PC-3 (cell line): Measurements from ENCODE around the gene FAM120B. TPM values are rescaled to one million over a fixed set of nuclear protein-coding genes. Genes with fewer than 3 reads are reported as not detected.

Experiments used
- ATAC-seq: fragments of 200-7000 bp; cut with Tn5 transposase; 2 replicates; pipeline ENCODE4 v1.9.1; 2020; ENCODE audit warnings: mild to moderate bottlenecking, moderate library complexity
- BruUV-seq: library from RNA; stranded (reverse); fragments of 400-500 nt; replicated peaks from 2 replicates; lab custom pipeline; 2021; lab: Mats Ljungman, UMichigan
- CTCF ChIA-PET: fragments of 300-600 bp; sonication (Branson Sonifier 250); formaldehyde crosslinking; loops from one replicate; lab custom pipeline; 2022; ENCODE audit warnings: antibody characterized with exemption; lab: Charles Lee
- POLR2A ChIA-PET: fragments of 300-600 bp; sonication (Branson Sonifier 250); formaldehyde crosslinking; loops from one replicate; lab custom pipeline; 2022; ENCODE audit warnings: antibody characterized with exemption; ENCODE audit not compliant: unreplicated experiment; lab: Charles Lee
- DNase-seq: peaks from one replicate; pipeline ENCODE4 v3.0.0-alpha.2; 2015
- H2AFZ ChIP-seq: fragments of 300-600 bp; sonication (generic); 2 replicates; pipeline ENCODE4 v1.6.0; 2016; ENCODE audit warnings: antibody characterized with exemption, low read length
- H3F3A ChIP-seq: fragments of 300-600 bp; sonication (generic); one replicate; pipeline ENCODE4 v1.6.0; 2017; ENCODE audit warnings: antibody characterized with exemption, low read length, control low read depth, mild to moderate bottlenecking; ENCODE audit not compliant: unreplicated experiment
- H3K27ac ChIP-seq: fragments of 300-600 bp; sonication (generic); 2 replicates; pipeline ENCODE4 v1.5.1; 2016; ENCODE audit warnings: mild to moderate bottlenecking, low read length
- H3K27me3 ChIP-seq: fragments of 300-600 bp; sonication (generic); 2 replicates; pipeline ENCODE4 v1.6.1; 2016; ENCODE audit warnings: low read length, mixed read lengths
- H3K36me3 ChIP-seq: fragments of 300-600 bp; sonication (generic); 2 replicates; pipeline ENCODE4 v1.6.1; 2016; ENCODE audit warnings: low read depth, mixed run types, low read length, mixed read lengths
- H3K4me1 ChIP-seq: fragments of 300-600 bp; sonication (generic); 2 replicates; pipeline ENCODE4 v1.5.1; 2016; ENCODE audit warnings: low read length; ENCODE audit not compliant: insufficient read depth
- H3K4me2 ChIP-seq: fragments of 300-600 bp; sonication (generic); 2 replicates; pipeline ENCODE4 v1.6.0; 2016; ENCODE audit warnings: low read length
- H3K4me3 ChIP-seq: fragments of 300-600 bp; sonication (generic); 2 replicates; pipeline ENCODE4 v1.5.1; 2016; ENCODE audit warnings: mild to moderate bottlenecking, low read length, mixed read lengths
- H3K79me2 ChIP-seq: fragments of 300-600 bp; sonication (generic); 2 replicates; pipeline ENCODE4 v1.6.1; 2017; ENCODE audit warnings: low read length, mixed read lengths
- H3K9ac ChIP-seq: fragments of 300-600 bp; sonication (generic); 2 replicates; pipeline ENCODE4 v1.6.0; 2016; ENCODE audit warnings: mild to moderate bottlenecking, low read length
- H3K9me2 ChIP-seq: fragments of 300-600 bp; sonication (generic); replicated peaks from 2 replicates; pipeline ENCODE4 v1.6.1; 2016; ENCODE audit warnings: mixed run types, low read length, mixed read lengths
- H3K9me3 ChIP-seq: fragments of 300-600 bp; sonication (generic); 2 replicates; pipeline ENCODE4 v1.6.1; 2016; ENCODE audit warnings: low read length, mixed read lengths
- H4K20me1 ChIP-seq: fragments of 300-600 bp; sonication (generic); 2 replicates; pipeline ENCODE4 v1.6.1; 2016; ENCODE audit warnings: low read length, mixed read lengths
- EZH2 ChIP-seq: fragments of 300-600 bp; sonication (generic); IDR thresholded peaks from one replicate; pipeline ENCODE4 v1.6.1; 2017; ENCODE audit warnings: antibody characterized with exemption, mild to moderate bottlenecking, low read length; ENCODE audit not compliant: unreplicated experiment
- EZH2phosphoT487 ChIP-seq: fragments of 300-600 bp; sonication (generic); IDR thresholded peaks from 2 replicates; pipeline ENCODE4 v1.6.1; 2018; ENCODE audit warnings: mild to moderate bottlenecking, antibody characterized with exemption, low read length, borderline replicate concordance
- intact Hi-C: fragments of 100-400 bp; cut with micrococcal nuclease; formaldehyde crosslinking; loops from 2 replicates; pipeline ENCODE4 v1.9.0; 2023
- total RNA-seq: library from RNA; depleted of rRNA; stranded (reverse); fragments of >200 nt; gene quantifications from 2 replicates; pipeline ENCODE4 v1.2.3, GENCODE V29; 2014
- TF ChIP-seq, protein P1 (sequence below): fragments of 300-600 bp; sonication (generic); conservative IDR thresholded peaks from 2 replicates; pipeline ENCODE4 v1.5.1; 2017; ENCODE audit warnings: antibody characterized with exemption, low read depth, mild to moderate bottlenecking, low read length

The FAM120B gene
- total RNA-seq, 1 experiment from 2014 or later: 8.7 TPM

DNA sequence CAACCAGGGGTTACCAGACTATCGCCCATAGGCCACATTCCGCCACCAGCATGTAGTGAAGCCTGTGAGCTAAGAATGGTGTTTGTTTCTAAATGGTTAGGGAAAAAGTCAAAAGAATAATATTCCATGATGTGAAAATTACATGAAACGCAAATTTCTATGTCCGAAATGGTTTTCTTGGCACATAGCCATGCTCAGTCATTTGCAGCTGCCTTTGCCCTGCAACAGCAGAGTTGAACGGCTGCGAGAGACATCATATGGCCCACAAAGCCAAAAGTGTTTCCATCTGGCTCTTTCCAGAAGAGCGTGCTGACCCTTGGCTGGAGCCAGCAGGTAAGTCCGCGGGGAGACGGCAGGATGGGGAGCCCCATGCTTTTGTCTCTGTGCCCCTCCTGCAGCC lies 60.7 kb downstream of the FAM120B start:
- Histone ChIP-seq H3K4me1 (no peaks in the 10 kb centered on the region), H3K4me3 (no peak overlapping the region), H3F3A (no peaks in the 10 kb centered on the region), H3K27ac (no peak overlapping the region), H3K79me2 (no peaks in the 10 kb centered on the region), H3K9me3 (no peaks in the 10 kb centered on the region), H3K4me2 (no peak overlapping the region), H2AFZ (no peak overlapping the region), H4K20me1 (no peaks in the 10 kb centered on the region), H3K27me3 (no peaks in the 10 kb centered on the region), H3K36me3 (no peaks in the 10 kb centered on the region), H3K9me2 (no peaks in the 10 kb centered on the region), H3K9ac (no peak overlapping the region)
- ChIA-PET CTCF (no interaction called here), POLR2A (no interaction called here)
- ATAC-seq (no peak), DNase-seq (no peak)
- intact Hi-C loops: no loop called here
- no TSS peak for BruUV-seq
- TF ChIP-seq EZH2 (no peak), EZH2phosphoT487 (no peak)
- TF ChIP-seq, protein P1, sequence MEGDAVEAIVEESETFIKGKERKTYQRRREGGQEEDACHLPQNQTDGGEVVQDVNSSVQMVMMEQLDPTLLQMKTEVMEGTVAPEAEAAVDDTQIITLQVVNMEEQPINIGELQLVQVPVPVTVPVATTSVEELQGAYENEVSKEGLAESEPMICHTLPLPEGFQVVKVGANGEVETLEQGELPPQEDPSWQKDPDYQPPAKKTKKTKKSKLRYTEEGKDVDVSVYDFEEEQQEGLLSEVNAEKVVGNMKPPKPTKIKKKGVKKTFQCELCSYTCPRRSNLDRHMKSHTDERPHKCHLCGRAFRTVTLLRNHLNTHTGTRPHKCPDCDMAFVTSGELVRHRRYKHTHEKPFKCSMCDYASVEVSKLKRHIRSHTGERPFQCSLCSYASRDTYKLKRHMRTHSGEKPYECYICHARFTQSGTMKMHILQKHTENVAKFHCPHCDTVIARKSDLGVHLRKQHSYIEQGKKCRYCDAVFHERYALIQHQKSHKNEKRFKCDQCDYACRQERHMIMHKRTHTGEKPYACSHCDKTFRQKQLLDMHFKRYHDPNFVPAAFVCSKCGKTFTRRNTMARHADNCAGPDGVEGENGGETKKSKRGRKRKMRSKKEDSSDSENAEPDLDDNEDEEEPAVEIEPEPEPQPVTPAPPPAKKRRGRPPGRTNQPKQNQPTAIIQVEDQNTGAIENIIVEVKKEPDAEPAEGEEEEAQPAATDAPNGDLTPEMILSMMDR: no peak

- no peaks in the 10 kb centered on the region for H3F3A ChIP-seq
- H3K4me2 ChIP-seq: no peak overlapping the region
- no peaks in the 10 kb centered on the region for H3K79me2 ChIP-seq
- H3K9me3 ChIP-seq: no peaks in the 10 kb centered on the region
- H3K4me1 ChIP-seq: peaks cover 5% of the 10 kb centered on the region; the same call in 1 of the 2 replicates
- no peaks in the 10 kb centered on the region for H4K20me1 ChIP-seq
- H3K27ac ChIP-seq: no peak overlapping the region
- H3K27me3 ChIP-seq: no peaks in the 10 kb centered on the region
- no TSS peak for BruUV-seq
- H3K36me3 ChIP-seq: no peaks in the 10 kb centered on the region
- DNase-seq: no peak
- H3K9ac ChIP-seq: no peak overlapping the region
- ATAC-seq: no peak
- ChIA-PET CTCF (no interaction called here), POLR2A (no interaction called here)
- intact Hi-C loops: no loop called here
- TF ChIP-seq EZH2phosphoT487 (no peak), EZH2 (no peak)
- TF ChIP-seq, protein P1: no peak
- H3K4me3 ChIP-seq: no peak overlapping the region
- no peak overlapping the region for H2AFZ ChIP-seq
- no peaks in the 10 kb centered on the region for H3K9me2 ChIP-seq
Observed at GRCh38 chr6:170368544-170368943, 62.0 kb downstream of the FAM120B start.

DNA sequence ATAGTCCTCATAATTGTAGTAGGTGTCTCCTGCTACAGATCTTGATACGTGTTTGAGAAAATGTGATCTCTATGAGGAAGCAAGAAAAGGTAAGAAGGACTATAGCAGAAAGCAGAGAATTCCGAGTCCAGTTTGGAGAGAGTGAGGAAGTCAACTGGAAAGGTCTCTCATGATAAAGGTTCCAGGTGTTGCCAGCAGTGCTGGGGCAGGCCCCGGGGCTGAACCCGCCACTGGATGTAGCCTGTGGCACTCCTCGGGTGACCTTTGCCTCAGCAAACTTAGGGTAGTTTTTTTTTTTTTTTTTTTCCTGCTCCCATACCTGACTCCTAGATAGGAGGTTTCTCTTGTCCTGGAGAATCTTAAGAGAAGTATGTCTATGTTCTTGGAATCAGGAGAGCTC lies 62.8 kb downstream of the FAM120B start:
- no peaks in the 10 kb centered on the region for H3K9me2 ChIP-seq
- intact Hi-C loops: no loop called here
- CTCF ChIA-PET: no interaction called here
- no peaks in the 10 kb centered on the region for H3F3A ChIP-seq
- no peak overlapping the region for H3K4me3 ChIP-seq
- DNase-seq (no peak), ATAC-seq (no peak)
- TF ChIP-seq, protein P1: no peak
- TF ChIP-seq EZH2 (no peak), EZH2phosphoT487 (no peak)
- no peaks in the 10 kb centered on the region for H4K20me1 ChIP-seq
- H3K4me2 ChIP-seq: no peak overlapping the region
- H3K9me3 ChIP-seq: no peaks in the 10 kb centered on the region
- no TSS peak for BruUV-seq
- H3K27ac ChIP-seq: no peak overlapping the region
- no peaks in the 10 kb centered on the region for H3K79me2 ChIP-seq
- peaks cover 5% of the 10 kb centered on the region; the same call in 1 of the 2 replicates for H3K4me1 ChIP-seq
- no peaks in the 10 kb centered on the region for H3K36me3 ChIP-seq
- H2AFZ ChIP-seq: no peak overlapping the region
- POLR2A ChIA-PET: no interaction called here
- H3K27me3 ChIP-seq: no peaks in the 10 kb centered on the region
- H3K9ac ChIP-seq: no peak overlapping the region
